GM12878 (cell line): ENCODE data around the gene LONRF3. TPM values are rescaled to one million over a fixed set of nuclear protein-coding genes. Genes with fewer than 3 reads are reported as not detected.
A peak's percentile ranks its signal among the peaks of the same experiment; 100 is the strongest.

Experiments used
- ATAC-seq: fragments of 200-7000 bp; cut with Tn5 transposase; 3 replicates; pipeline ENCODE4 v1.9.1; 2020; ENCODE audit warnings: mild to moderate bottlenecking, moderate library complexity
- BruUV-seq: library from RNA; stranded (reverse); fragments of 400-500 nt; replicated peaks from 2 replicates; lab custom pipeline; 2021; lab: Mats Ljungman, UMichigan
- CTCF ChIA-PET: fragments of 300-600 bp; sonication (Branson Sonifier 250); formaldehyde crosslinking; extraction: SDS; loops from one replicate; lab custom pipeline; 2021; ENCODE audit warnings: inconsistent platforms; lab: Yijun Ruan, JAX
- POLR2A ChIA-PET: fragments of 350-600 bp; formaldehyde crosslinking; extraction: SDS; loops from one replicate; lab custom pipeline; 2021; ENCODE audit warnings: inconsistent platforms; lab: Charles Lee
- RAD21 ChIA-PET: fragments of 300-600 bp; sonication (Branson Sonifier 250); formaldehyde crosslinking; loops from one replicate; lab custom pipeline; 2023; ENCODE audit warnings: antibody characterized with exemption; ENCODE audit not compliant: unreplicated experiment; lab: Charles Lee
- SMC1A ChIA-PET: fragments of 300-600 bp; sonication (Branson Sonifier 250); formaldehyde crosslinking; loops from one replicate; lab custom pipeline; 2023; ENCODE audit not compliant: unreplicated experiment, uncharacterized antibody; lab: Charles Lee
- DNase-seq: peaks from one replicate; pipeline ENCODE4 v3.0.0-alpha.2; 2011; ENCODE audit warnings: low read depth, low spot score
- FAIRE-seq: peaks from 3 replicates; lab custom pipeline; 2011; peaks lifted over from hg19 to GRCh38; lab: Jason Lieb, UNC
- H2AFZ ChIP-seq: 2 replicates; pipeline ENCODE4 v1.6.0; 2011; ENCODE audit warnings: low read depth, low read length, control low read depth; ENCODE audit not compliant: control insufficient read depth
- H3K27ac ChIP-seq: 2 replicates; pipeline ENCODE4 v1.5.1; 2011; ENCODE audit warnings: control low read depth; ENCODE audit not compliant: control insufficient read depth, insufficient read depth
- H3K27me3 ChIP-seq, 2 experiments: replicated peaks in 1 of 2; 2 replicates each; pipeline versions ENCODE4 v1.6.0 to v1.6.1; 2011; ENCODE audit warnings: low read length in 1 of 2; ENCODE audit not compliant: control insufficient read depth in 2 of 2, insufficient read depth in 2 of 2
- H3K36me3 ChIP-seq, 2 experiments: 2 replicates each; pipeline ENCODE4 v1.5.1; 2011; ENCODE audit warnings: low read length in 1 of 2; ENCODE audit not compliant: control insufficient read depth in 2 of 2, insufficient read depth in 2 of 2
- H3K4me1 ChIP-seq: 2 replicates; pipeline ENCODE4 v1.6.1; 2011; ENCODE audit warnings: mild to moderate bottlenecking, low read length, moderate library complexity, mixed read lengths; ENCODE audit not compliant: control insufficient read depth, insufficient read depth
- H3K4me2 ChIP-seq: 2 replicates; pipeline ENCODE4 v1.6.0; 2011; ENCODE audit warnings: control low read depth; ENCODE audit not compliant: control insufficient read depth, insufficient read depth
- H3K4me3 ChIP-seq: fragments of 200-600 bp; sonication (generic); 2 replicates; pipeline ENCODE4 v1.5.1; 2016
- H3K79me2 ChIP-seq: 2 replicates; pipeline ENCODE4 v1.6.0; 2011; ENCODE audit warnings: low read length; ENCODE audit not compliant: control insufficient read depth, insufficient read depth
- H3K9ac ChIP-seq: 2 replicates; pipeline ENCODE4 v1.8.0; 2011; ENCODE audit warnings: low read length, control low read depth, mixed read lengths; ENCODE audit not compliant: control insufficient read depth, insufficient read depth
- H3K9me3 ChIP-seq: replicated peaks from 3 replicates; pipeline ENCODE4 v1.5.1; 2011; ENCODE audit warnings: mild to moderate bottlenecking, low read length; ENCODE audit not compliant: control insufficient read depth, insufficient read depth
- H4K20me1 ChIP-seq: 2 replicates; pipeline ENCODE4 v1.6.0; 2011; ENCODE audit not compliant: control insufficient read depth, insufficient read depth
- BCL11A ChIP-seq: IDR thresholded peaks from 2 replicates; pipeline ENCODE4 v1.6.1; 2011; ENCODE audit warnings: low read depth, low read length
- BRCA1 ChIP-seq: IDR thresholded peaks from 2 replicates; pipeline ENCODE4 v1.6.1; 2011; ENCODE audit warnings: low read depth, low read length, improper control_type of control experiment
- CHD2 ChIP-seq: IDR thresholded peaks from 2 replicates; pipeline ENCODE4 v1.6.1; 2011; ENCODE audit warnings: low read depth, low read length, improper control_type of control experiment, borderline replicate concordance
- CTCF ChIP-seq, 3 experiments: IDR thresholded peaks in 2 of 3; conservative IDR thresholded peaks in 1 of 3; 2 replicates each; pipeline ENCODE4 v1.5.1; 2011; ENCODE audit warnings: low read depth in 3 of 3, low read length in 3 of 3, mild to moderate bottlenecking in 3 of 3, control low read depth in 2 of 3, moderate library complexity in 2 of 3, inconsistent platforms in 1 of 3, mixed read lengths in 1 of 3; ENCODE audit not compliant: control insufficient read depth in 2 of 3, insufficient read depth in 1 of 3; ENCODE audit errors: extremely low read depth in 1 of 3
- ESRRA ChIP-seq: IDR thresholded peaks from 2 replicates; pipeline ENCODE4 v1.6.1; 2012; ENCODE audit warnings: mild to moderate bottlenecking, low read length, improper control_type of control experiment
- IKZF1 ChIP-seq: fragments of 450-650 bp; conservative IDR thresholded peaks from 2 replicates; pipeline ENCODE4 v1.6.1; 2017; ENCODE audit warnings: antibody characterized with exemption, mild to moderate bottlenecking
- IRF3 ChIP-seq: fragments of 450-650 bp; IDR thresholded peaks from 2 replicates; pipeline ENCODE4 v1.6.1; 2014; ENCODE audit warnings: mild to moderate bottlenecking
- PML ChIP-seq: IDR thresholded peaks from 2 replicates; pipeline ENCODE4 v1.6.1; 2012; ENCODE audit warnings: low read length, inconsistent platforms
- POLR2A ChIP-seq: IDR thresholded peaks from 2 replicates; pipeline ENCODE4 v1.6.1; 2011; ENCODE audit warnings: low read depth, mild to moderate bottlenecking, low read length
- RAD21 ChIP-seq: IDR thresholded peaks from 2 replicates; pipeline ENCODE4 v1.6.1; 2011; ENCODE audit warnings: mild to moderate bottlenecking, low read depth, low read length, moderate library complexity; ENCODE audit not compliant: insufficient read depth
- RFX5 ChIP-seq: IDR thresholded peaks from 2 replicates; pipeline ENCODE4 v1.6.1; 2011; ENCODE audit warnings: low read depth, low read length, improper control_type of control experiment
- RUNX3 ChIP-seq: IDR thresholded peaks from 2 replicates; pipeline ENCODE4 v1.6.1; 2012; ENCODE audit warnings: low read length, inconsistent platforms
- SMC3 ChIP-seq: IDR thresholded peaks from 2 replicates; pipeline ENCODE4 v1.6.1; 2011; ENCODE audit warnings: low read length, improper control_type of control experiment, borderline replicate concordance
- TAF1 ChIP-seq: IDR thresholded peaks from 2 replicates; pipeline ENCODE4 v1.6.1; 2011; ENCODE audit warnings: mild to moderate bottlenecking, low read depth, low read length, borderline replicate concordance
- TARDBP ChIP-seq: IDR thresholded peaks from 2 replicates; pipeline ENCODE4 v1.6.1; 2016; ENCODE audit warnings: borderline replicate concordance
- ZZZ3 ChIP-seq: IDR thresholded peaks from 2 replicates; pipeline ENCODE4 v1.6.1; 2011; ENCODE audit warnings: low read depth; ENCODE audit not compliant: control insufficient read depth, insufficient read length
- WGBS: methylation state at CpG from one replicate; pipeline ENCODE4 v1.1.6; 2016; ENCODE audit warnings: low lambda C conversion rate; ENCODE audit not compliant: insufficient replicate concordance, insufficient coverage; ENCODE audit errors: missing lambda C conversion rate; 5-methylcytosine and 5-hydroxymethylcytosine counted together
- in situ Hi-C: fragments of 300-500 bp; cut with MboI; formaldehyde crosslinking; loops from 9 replicates; pipeline ENCODE4 v1.14.3; 2018; ENCODE audit warnings: mixed read lengths
- intact Hi-C: fragments of 100-400 bp; cut with micrococcal nuclease; formaldehyde crosslinking; loops from one replicate; pipeline ENCODE4 v1.14.2; 2022; ENCODE audit not compliant: unreplicated experiment
- polyA plus RNA-seq, 11 experiments: library from polyadenylated mRNA; depleted of rRNA in 4 of 11; unstranded in 6 of 11; stranded (reverse) in 5 of 11; fragments of >200 nt; fragmentation: Nextera tagmentation in 4 of 11; fragmentation: Illumina TruSeq in 1 of 11; extraction: Ambion mirVana in 4 of 11; extraction: Trizol in 1 of 11; gene quantifications; 1 replicate in 1 of 11; 2 replicates in 10 of 11; pipeline versions ENCODE4 v1.2.1 to v1.2.3, GENCODE V29; 2011 to 2016; ENCODE audit warnings: inconsistent platforms in 2 of 11, missing spikeins in 2 of 11, low read depth in 1 of 11
- total RNA-seq, 4 experiments: library from RNA; depleted of rRNA in 3 of 4; stranded (reverse); fragments of >200 nt in 3 of 4; fragmentation: Illumina TruSeq in 1 of 4; extraction: Trizol in 1 of 4; gene quantifications; 2 replicates each; pipeline versions ENCODE4 v1.2.1 to v1.2.3, GENCODE V29; 2013 to 2021

The LONRF3 gene
- total and polyA plus RNA-seq, 10 of the 15 experiments (the other 5 are each of a cell fraction or from before 2014, with no cell fraction given): 0.05 to 0.23 (median 0.09) TPM; not detected in 3

- TF ChIP-seq CHD2: no peak
- TF ChIP-seq RFX5: no peak
- TF ChIP-seq POLR2A: no peak
- no peak for TF ChIP-seq ZZZ3
- no peak for TF ChIP-seq ESRRA
- no peak for TF ChIP-seq TARDBP
- TF ChIP-seq, all 136 proteins: peak for 0
Observed at GRCh38 chrX:119007189-119007770, 32.9 kb downstream of the LONRF3 start (continued).

DNA sequence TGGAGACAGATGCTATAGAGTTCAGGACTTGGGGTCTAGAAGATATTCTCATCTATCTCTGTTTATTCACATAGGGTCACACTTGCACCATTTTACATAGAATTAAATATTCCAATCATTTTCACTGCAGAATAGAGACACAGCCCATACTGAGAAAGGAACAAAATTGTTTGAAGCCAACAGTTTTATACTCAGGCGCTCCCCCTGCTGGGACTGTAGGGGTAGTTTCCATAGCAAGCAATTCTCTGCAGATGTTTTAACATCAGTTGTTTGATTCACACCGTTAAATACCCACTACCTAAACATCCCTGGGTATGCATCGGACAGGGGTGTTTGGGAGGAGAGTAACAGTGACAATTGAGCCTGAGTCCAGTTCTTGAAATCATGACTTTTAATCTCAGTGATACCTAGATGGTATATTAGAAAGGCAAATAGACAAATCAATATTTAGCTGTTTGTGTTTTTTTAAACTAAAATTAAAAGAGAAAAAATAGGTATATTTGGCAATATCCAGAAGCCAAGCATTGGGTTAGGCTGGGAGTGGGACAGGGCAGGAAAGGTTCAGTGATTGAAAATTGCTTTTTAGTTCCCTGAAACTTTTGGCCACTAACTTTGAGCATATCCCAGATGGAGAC lies 33.8 kb downstream of the LONRF3 start:
- no peaks in the 10 kb centered on the region for H4K20me1 ChIP-seq
- RAD21 ChIA-PET: interaction anchor here (0.8 to 1.5 kb wide), 3 partner anchors 57 to 164 kb away, joined by 3 to 5 read pairs (median 4); no protein-coding TSS in a partner anchor
- H3K4me2 ChIP-seq: no peak overlapping the region
- intact Hi-C loops: loop anchor here (1.0 kb wide), 2 partner anchors 59 to 161 kb away; no protein-coding TSS in a partner anchor
- H3K4me3 ChIP-seq: no peak overlapping the region
- in situ Hi-C loops: no loop called here
- H3K27me3 ChIP-seq: no peaks in the 10 kb centered on the region; a peak in 1 of 4 replicates
- 0% methylated on average over 3 of the region's 3 CpGs for WGBS
- H3K9ac ChIP-seq: no peak overlapping the region
- H3K79me2 ChIP-seq: no peaks in the 10 kb centered on the region
- H3K36me3 ChIP-seq: no peaks in the 10 kb centered on the region
- POLR2A ChIA-PET: no interaction called here
- H2AFZ ChIP-seq: no peak overlapping the region
- CTCF ChIA-PET: interaction anchor here (0.6 to 7.1 kb wide), 16 partner anchors 9 to 381 kb away, joined by 3 to 43 read pairs (median 4); no protein-coding TSS in a partner anchor
- ATAC-seq (peak; percentile 71), FAIRE-seq (peak; percentile 87), DNase-seq (no peak)
- no TSS peak for BruUV-seq
- H3K9me3 ChIP-seq: no peaks in the 10 kb centered on the region
- H3K4me1 ChIP-seq: no peaks in the 10 kb centered on the region
- TF ChIP-seq PML (no peak), TAF1 (no peak), RUNX3 (no peak), IKZF1 (no peak), RAD21 (peak; percentile 38), BRCA1 (no peak), CTCF (IDR thresholded peaks at IDR 0.05 in 2 of 3, conservative IDR thresholded peaks at IDR 0.05 in 1 of 3; ENCODE audit: control insufficient read depth in 2 of 3, extremely low read depth in 1 of 3, insufficient read depth in 1 of 3, low read depth in 3 of 3, low read length in 3 of 3) (peak; percentile 61 to 75 (median 75)), IRF3 (no peak), SMC3 (peak; percentile 62; the same call in 1 of the 2 replicates), BCL11A (no peak)
- no peak overlapping the region for H3K27ac ChIP-seq
- SMC1A ChIA-PET: interaction anchor here (1.0 to 1.5 kb wide), 4 partner anchors 9 to 186 kb away, joined by 3 to 6 read pairs (median 4); no protein-coding TSS in a partner anchor
